NCI-H1694 treated with DMSO at 0.1 percent for 48 hours (cell line): ENCODE results near the gene IL13RA2.

Experiments used
- DNase-seq: peaks from one replicate; lab custom pipeline; 2025; lab: John Stamatoyannopoulos, UW

Gene IL13RA2

GRCh38 chrX:114997779-114998178 lies 19.6 kb downstream of the IL13RA2 start:
- DNase-seq: no peak

- DNase-seq: no peak
Measured at GRCh38 chrX:114985967-114986592, 31.3 kb downstream of the IL13RA2 start.

- DNase-seq: no peak
Measured at GRCh38 chrX:114976292-114976691, 41.1 kb downstream of the IL13RA2 start.

DNA sequence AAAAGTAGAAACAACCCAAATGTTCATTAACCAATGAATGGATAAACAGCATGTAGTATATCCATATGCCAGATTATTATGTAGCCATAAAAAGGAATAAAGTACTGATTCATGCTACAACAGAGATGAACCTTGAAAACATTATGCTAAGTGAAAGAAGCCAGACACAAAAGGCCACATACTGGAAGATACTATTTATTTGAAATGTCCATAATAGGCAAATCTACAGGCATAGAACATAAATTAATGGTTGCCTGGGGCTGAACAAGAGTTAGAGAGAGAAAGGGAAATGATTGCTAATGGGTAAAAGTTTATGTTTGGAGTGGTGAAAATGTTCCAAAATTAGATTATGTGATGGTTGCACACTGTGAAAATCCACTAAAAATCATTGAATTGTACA lies 44.4 kb downstream of the IL13RA2 start:
- DNase-seq: no peak

GRCh38 chrX:114970806-114971205 lies 46.6 kb downstream of the IL13RA2 start:
- DNase-seq: no peak

DNA sequence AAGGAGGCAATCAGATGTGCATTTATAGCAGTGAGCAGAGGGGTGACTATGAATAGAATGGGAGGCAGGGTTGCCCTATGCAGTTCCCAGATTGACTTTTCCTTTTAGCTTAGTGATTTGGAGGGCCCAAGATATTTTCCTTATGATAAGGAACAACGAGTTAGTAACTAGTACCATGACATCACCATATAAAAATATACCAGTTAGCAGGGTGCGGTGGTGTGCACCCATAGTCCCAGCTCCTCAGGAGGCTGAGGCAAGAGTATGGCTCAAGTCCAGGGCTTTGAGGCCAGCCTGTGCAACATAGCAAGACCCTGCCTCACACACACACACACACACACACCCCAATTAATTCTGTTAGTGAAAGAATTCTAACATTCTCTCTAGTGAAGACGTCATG lies 53.0 kb downstream of the IL13RA2 start:
- no peak for DNase-seq

DNA sequence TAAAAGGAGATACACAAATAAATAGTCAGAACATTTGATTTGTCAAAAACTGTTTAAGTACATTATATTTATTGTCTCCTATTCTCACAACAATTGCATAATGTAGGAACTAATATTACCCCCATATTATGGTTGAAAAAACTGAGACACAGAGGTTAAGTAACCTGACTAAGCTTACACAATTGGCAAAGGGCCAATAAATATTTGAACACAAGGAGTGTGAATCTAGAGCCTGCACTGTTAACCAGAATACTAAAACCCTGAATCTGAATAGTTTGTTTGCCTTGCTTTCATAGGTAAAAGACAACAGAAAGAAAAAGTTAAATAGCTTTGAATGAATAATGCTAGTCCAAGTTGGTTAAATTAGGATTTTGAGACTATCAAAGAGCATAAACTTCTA lies 55.2 kb downstream of the IL13RA2 start:
- no peak for DNase-seq

GRCh38 chrX:114959729-114960128 lies 57.7 kb downstream of the IL13RA2 start:
- no peak for DNase-seq
